Measurements from ENCODE around the gene APEH. TPM values are rescaled to one million over a fixed set of nuclear protein-coding genes. Genes with fewer than 3 reads are reported as not detected.

APEH gene
- total and polyA plus RNA-seq, 2 donors (not counting 1 experiment from before 2014, with no cell fraction given): 79.4 to 96.2 TPM

DNA sequence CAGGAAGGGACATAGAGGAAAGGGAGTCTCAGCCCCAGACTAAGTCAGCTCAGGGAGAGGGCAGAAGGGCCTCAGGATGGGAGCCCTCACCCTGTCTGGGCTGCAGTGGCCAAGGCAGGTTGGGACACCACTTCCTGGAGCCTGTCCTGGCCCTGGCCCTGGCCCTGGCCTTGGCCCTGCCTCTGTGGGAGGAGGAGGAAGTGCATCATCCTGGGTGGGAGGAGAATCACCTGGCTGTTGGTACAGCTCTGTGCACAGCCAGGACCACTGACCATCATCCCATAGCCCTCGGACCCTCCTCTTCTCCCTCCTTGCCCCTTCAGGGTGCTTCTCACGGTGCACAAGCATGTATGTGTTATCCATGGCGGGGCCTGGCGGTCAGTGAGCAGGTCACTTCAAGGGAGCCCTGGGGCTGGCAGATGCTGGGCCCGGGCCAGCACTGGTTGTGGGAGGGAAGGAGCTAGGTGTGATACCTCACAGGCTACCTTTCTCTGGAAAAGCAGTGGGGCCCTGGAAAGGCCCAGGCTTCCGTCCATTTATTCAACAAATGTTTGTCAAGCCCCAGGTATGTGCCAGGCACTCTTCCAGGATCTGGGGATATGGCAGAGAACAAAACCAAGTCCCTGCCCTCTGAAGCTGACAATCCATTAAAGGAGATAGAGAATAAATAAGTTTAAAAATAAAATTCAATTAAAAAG, 8.2 kb upstream of the APEH start:
- Histone ChIP-seq H3K4me1 (ENCODE audit: control insufficient read depth in 2 of 2, insufficient read depth in 2 of 2, low read length in 2 of 2) (no peaks in the 10 kb centered on the region), H3K79me2 (ENCODE audit: control insufficient read depth, insufficient read depth, low read length) (no peaks in the 10 kb centered on the region), H3K9me3 (ENCODE audit: control extremely low read depth in 1 of 3, control insufficient read depth in 2 of 3, insufficient read depth in 1 of 3, low read length in 2 of 3) (no peaks in the 10 kb centered on the region), H2AFZ (ENCODE audit: insufficient read depth, low read depth, low read length, poor library complexity, severe bottlenecking) (no peak overlapping the region), H3K36me3 (replicated peaks in 1 of 2; ENCODE audit: control extremely low read depth in 1 of 2, control insufficient read depth in 1 of 2, extremely low read depth in 1 of 2, insufficient read depth in 2 of 2, low read length in 1 of 2) (no peaks in the 10 kb centered on the region), H3K27ac (ENCODE audit: low read length in 2 of 2) (no peak overlapping the region), H4K20me1 (ENCODE audit: control insufficient read depth, insufficient read depth, low read length, poor library complexity, severe bottlenecking) (no peaks in the 10 kb centered on the region), H3K4me2 (replicated peaks; ENCODE audit: low read depth, low read length, poor library complexity, severe bottlenecking) (no peak overlapping the region), H3K27me3 (replicated peaks in 1 of 4; ENCODE audit: control extremely low read depth in 1 of 4, control insufficient read depth in 3 of 4, insufficient read depth in 4 of 4, low read length in 3 of 4) (no peaks in the 10 kb centered on the region), H3K9ac (ENCODE audit: low read length) (no peak overlapping the region), H3K4me3 (ENCODE audit: control extremely low read depth in 1 of 5, extremely low read depth in 1 of 5, insufficient read depth in 1 of 5, low read depth in 2 of 5, low read length in 4 of 5) (no peak overlapping the region)
- 84% methylated on average over 3 of the region's 6 CpGs for WGBS (ENCODE audit: insufficient coverage)
- TF ChIP-seq, protein P1, sequence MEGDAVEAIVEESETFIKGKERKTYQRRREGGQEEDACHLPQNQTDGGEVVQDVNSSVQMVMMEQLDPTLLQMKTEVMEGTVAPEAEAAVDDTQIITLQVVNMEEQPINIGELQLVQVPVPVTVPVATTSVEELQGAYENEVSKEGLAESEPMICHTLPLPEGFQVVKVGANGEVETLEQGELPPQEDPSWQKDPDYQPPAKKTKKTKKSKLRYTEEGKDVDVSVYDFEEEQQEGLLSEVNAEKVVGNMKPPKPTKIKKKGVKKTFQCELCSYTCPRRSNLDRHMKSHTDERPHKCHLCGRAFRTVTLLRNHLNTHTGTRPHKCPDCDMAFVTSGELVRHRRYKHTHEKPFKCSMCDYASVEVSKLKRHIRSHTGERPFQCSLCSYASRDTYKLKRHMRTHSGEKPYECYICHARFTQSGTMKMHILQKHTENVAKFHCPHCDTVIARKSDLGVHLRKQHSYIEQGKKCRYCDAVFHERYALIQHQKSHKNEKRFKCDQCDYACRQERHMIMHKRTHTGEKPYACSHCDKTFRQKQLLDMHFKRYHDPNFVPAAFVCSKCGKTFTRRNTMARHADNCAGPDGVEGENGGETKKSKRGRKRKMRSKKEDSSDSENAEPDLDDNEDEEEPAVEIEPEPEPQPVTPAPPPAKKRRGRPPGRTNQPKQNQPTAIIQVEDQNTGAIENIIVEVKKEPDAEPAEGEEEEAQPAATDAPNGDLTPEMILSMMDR (IDR thresholded peaks at IDR 0.05): no peak
- TF ChIP-seq EZH2 (IDR thresholded peaks at IDR 0.05; ENCODE audit: borderline replicate concordance, insufficient read depth, low read depth, low read length, poor library complexity, severe bottlenecking): no peak
- no peak overlapping the region for H3K4me3 Mint-ChIP-seq
- ChIA-PET CTCF (interaction anchor here (1.7 kb wide), 1 partner anchor 126 kb away, joined by 7 read pairs; no protein-coding TSS in a partner anchor), POLR2A (no interaction called here)
- no peak for DNase-seq
- ATAC-seq (ENCODE audit: low read depth): no peak
- no peak overlapping the region for H3K27ac Mint-ChIP-seq
- H3K9me3 Mint-ChIP-seq (ENCODE audit: insufficient read depth): no peaks in the 10 kb centered on the region
- intact Hi-C loops (cut with micrococcal nuclease): no loop called here
- H3K4me1 Mint-ChIP-seq: no peaks in the 10 kb centered on the region
- H3K27me3 Mint-ChIP-seq: peaks cover 3% of the 10 kb centered on the region

DNA sequence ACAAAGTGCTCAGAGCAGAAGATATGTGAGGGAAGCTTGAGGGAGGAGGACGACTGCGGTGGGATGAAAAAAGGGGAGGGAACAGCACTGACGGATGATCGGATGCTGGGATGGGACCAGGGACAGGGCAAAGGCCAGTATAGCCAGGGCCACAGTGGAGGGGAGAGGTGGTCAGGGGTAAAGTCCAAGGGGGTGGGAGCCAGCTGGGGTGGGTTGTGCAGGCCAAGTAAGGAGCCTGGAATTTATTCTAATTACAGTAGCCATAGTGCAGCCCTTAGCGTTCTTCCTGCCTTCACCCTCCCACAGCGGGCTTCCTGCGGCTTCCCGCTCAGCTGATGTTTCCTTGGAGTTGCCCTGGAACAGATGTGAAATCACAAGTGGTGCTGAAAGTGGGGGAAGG, 7.6 kb upstream of the APEH start:
- no peaks in the 10 kb centered on the region for H3K9me3 Mint-ChIP-seq (ENCODE audit: insufficient read depth)
- Histone ChIP-seq H3K27me3 (replicated peaks in 1 of 4; ENCODE audit: control extremely low read depth in 1 of 4, control insufficient read depth in 3 of 4, insufficient read depth in 4 of 4, low read length in 3 of 4) (no peaks in the 10 kb centered on the region), H3K9me3 (ENCODE audit: control extremely low read depth in 1 of 3, control insufficient read depth in 2 of 3, insufficient read depth in 1 of 3, low read length in 2 of 3) (no peaks in the 10 kb centered on the region), H2AFZ (ENCODE audit: insufficient read depth, low read depth, low read length, poor library complexity, severe bottlenecking) (no peak overlapping the region), H3K4me1 (ENCODE audit: control insufficient read depth in 2 of 2, insufficient read depth in 2 of 2, low read length in 2 of 2) (no peaks in the 10 kb centered on the region), H3K79me2 (ENCODE audit: control insufficient read depth, insufficient read depth, low read length) (no peaks in the 10 kb centered on the region), H3K36me3 (replicated peaks in 1 of 2; ENCODE audit: control extremely low read depth in 1 of 2, control insufficient read depth in 1 of 2, extremely low read depth in 1 of 2, insufficient read depth in 2 of 2, low read length in 1 of 2) (no peaks in the 10 kb centered on the region), H3K9ac (ENCODE audit: low read length) (no peak overlapping the region), H3K4me3 (ENCODE audit: control extremely low read depth in 1 of 5, extremely low read depth in 1 of 5, insufficient read depth in 1 of 5, low read depth in 2 of 5, low read length in 4 of 5) (no peak overlapping the region), H3K27ac (ENCODE audit: low read length in 2 of 2) (no peak overlapping the region), H3K4me2 (replicated peaks; ENCODE audit: low read depth, low read length, poor library complexity, severe bottlenecking) (no peak overlapping the region), H4K20me1 (ENCODE audit: control insufficient read depth, insufficient read depth, low read length, poor library complexity, severe bottlenecking) (no peaks in the 10 kb centered on the region)
- intact Hi-C loops (cut with micrococcal nuclease): no loop called here
- ChIA-PET POLR2A (no interaction called here), CTCF (interaction anchor here (1.7 kb wide), 1 partner anchor 127 kb away, joined by 7 read pairs; no protein-coding TSS in a partner anchor)
- no peak for TF ChIP-seq EZH2 (IDR thresholded peaks at IDR 0.05; ENCODE audit: borderline replicate concordance, insufficient read depth, low read depth, low read length, poor library complexity, severe bottlenecking)
- TF ChIP-seq, protein P1 (IDR thresholded peaks at IDR 0.05): no peak
- WGBS (ENCODE audit: insufficient coverage): 95% methylated on average over 6 of the region's 8 CpGs
- H3K4me1 Mint-ChIP-seq: no peaks in the 10 kb centered on the region
- DNase-seq (no peak), ATAC-seq (ENCODE audit: low read depth) (no peak)
- peaks cover 3% of the 10 kb centered on the region for H3K27me3 Mint-ChIP-seq
- H3K4me3 Mint-ChIP-seq: no peak overlapping the region
- no peak overlapping the region for H3K27ac Mint-ChIP-seq

Data from B cell (primary cell).